GM19099 (cell line): Measurements from ENCODE around the gene TRPC4.

Source experiments
- POLR2A ChIP-seq: IDR thresholded peaks from 3 replicates; pipeline ENCODE4 v1.6.1; 2011; ENCODE audit warnings: low read depth; ENCODE audit not compliant: insufficient read length; ENCODE audit errors: extremely low read depth

Gene TRPC4

DNA sequence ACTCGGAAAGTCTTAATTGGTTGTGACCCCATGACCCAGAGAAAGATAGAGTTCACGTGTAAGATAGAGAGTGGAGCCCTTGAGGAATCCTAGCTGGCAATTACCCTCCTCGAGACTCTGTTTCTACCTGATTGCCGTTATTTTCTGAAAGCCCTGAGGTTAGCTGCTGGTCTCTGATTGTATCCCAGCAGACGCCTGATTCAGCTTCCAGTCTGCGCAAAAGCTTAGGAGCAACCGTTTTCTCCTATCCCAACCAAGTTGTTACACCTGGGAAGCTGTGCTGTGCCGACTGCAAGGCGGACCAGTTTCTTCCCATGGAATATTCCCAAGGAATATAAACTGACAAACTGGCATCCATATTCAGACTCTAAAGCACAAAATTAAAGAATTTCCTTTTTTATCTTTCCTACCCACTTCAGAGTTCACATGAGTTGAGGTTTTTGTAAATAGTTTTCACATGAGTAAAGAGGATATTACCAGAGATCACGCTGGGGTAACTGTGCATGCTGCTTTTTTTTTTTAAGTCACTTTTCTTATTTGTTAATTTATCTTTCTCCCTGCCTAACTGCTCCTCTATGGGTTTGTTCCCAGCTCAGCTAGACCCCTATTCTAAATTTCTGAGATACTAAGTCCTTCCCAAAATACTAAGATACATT lies 1.5 kb upstream of the TRPC4 start:
- TF ChIP-seq POLR2A, result no peak

DNA sequence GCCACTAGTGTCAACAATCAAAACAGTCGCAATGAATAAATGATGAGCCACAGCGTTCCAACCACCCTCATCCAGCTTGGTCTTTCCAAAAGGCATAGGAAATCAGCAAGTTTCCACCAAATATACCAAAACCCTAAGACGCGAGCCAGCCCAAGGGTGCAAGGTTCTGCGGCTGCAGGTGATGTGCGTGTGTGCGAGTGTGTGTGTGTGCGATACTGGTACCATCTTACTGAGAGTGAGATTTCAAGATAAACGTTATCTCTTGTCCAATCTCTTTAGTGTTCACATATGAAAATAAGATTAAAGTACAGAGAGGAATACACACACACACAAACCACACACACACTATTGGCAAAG lies 895 bp upstream of the TRPC4 start:
- TF ChIP-seq POLR2A, result no peak

DNA sequence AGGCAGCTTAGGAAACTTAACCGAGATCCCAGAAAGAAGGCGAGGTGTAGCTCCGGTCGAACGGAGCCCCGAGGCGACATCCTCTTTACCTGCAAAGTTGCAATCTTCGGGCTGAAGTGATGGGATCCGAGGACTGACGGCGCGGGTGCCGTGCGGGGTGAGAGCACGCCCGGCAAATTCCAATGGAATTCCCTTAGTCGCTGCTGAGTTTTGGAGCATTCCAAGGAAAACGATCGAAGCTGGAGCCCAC lies 141 bp downstream of the TRPC4 start:
- TF ChIP-seq POLR2A, result no peak

DNA sequence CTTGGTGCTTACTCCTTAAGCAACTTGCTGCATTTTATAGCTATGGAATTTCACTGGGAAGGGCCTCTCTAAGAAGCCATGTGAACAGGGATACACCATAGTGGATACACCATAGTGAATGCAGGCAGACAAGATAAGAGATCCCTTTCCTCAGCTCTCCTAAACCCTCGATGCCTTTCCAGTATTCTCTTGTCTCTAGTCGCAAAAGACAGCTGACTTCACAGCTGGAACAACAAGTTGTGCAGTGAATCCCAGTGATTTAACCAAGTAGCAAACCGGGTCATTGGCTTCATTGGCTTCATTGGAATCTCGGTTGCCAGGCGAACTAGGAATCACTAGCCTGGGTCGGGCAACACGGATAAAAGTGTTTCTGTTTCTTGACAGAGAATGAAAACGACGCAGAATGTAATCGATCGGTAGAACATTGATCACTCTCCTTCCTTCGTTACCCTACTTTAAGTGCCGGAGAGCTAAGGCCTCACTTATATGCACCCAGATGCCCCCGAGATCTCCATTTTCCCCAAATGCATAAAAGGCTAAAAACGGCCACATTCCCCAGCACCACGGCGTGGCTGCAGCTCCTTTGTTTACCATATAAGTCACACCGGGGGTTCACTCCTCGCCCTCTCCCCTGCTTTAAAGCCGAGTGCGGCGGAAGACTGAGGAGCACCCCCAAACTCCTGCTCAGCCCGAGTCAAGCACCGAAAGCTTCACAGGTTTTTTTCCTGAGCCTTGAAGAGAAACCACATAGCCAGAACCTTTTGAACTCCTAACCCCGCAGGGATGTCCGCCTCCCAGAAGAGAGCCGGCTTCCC lies 674 bp downstream of the TRPC4 start:
- no peak for TF ChIP-seq POLR2A

DNA sequence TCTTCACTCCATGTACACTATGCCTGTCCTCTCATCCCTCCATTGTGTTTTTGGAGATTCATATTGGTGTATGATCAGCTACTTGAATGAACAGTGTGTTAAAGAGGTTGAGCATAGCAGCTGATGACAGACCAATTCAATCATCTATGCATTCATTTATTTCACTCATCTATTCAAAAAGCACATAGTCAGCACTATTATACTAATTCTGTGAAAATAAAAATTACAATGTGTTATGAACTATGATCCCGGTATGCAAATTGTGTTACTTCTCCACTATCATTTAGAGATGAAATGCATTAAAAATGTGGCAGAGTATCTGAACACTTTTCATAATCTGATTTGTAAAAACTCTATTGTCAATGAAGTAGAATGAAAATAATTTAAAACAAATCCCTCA lies 5.9 kb downstream of the TRPC4 start:
- no peak for TF ChIP-seq POLR2A

DNA sequence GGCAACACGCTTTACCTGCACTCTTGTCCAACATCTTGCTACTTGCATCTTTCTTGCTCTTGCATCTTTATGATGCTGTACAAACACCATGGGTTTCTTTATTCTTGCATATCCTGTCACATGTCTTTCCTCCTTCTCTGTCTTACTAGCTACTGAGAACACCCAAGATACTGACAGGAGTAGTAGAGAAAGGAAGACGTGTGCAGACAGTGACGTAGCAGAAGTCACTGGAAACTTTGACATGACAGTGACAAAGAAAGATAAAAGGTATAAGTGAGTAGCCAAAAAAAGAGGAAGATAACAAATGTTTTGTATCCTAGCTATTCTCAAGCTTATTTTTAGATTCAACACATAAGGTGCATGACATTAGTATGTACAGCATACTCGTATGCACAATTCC lies 34.2 kb downstream of the TRPC4 start:
- no peak for TF ChIP-seq POLR2A

DNA sequence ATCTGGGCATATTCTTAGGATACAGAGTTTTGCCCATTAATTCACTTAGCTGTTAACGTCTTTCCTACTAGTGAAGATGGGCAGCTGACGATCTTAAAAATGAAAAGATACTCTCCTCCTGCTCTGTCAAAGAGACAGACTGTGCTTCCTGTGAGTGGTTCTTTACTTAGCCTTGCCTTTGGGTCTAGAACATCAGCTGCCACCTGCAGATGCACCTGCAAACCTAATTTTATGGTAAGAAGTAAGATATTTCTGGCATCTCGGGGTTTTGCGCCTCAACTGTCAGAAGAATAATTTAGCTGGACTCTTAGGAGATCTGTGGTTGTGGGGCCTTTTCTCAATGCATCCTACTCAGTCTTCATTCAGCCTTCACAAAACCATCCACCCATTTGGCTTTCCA lies 36.2 kb downstream of the TRPC4 start:
- TF ChIP-seq POLR2A, result no peak

DNA sequence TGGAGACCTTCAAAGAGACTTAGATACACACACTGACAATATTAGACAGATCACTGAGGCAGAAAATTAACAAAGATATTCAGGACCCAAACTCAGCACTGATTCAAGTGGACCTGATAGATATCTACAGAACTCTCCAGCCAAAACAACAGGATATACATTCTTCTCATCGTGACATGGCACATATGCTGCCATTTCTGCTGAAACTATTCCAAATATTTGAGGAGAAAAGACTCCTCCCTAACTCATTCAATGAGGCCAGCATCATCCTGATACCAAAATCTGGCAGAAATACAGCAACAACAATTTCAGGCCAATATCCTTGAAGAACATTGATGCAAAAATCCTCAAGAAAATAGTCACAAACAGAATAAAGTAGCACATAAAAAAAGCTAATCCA lies 53.3 kb downstream of the TRPC4 start:
- TF ChIP-seq POLR2A, result no peak

DNA sequence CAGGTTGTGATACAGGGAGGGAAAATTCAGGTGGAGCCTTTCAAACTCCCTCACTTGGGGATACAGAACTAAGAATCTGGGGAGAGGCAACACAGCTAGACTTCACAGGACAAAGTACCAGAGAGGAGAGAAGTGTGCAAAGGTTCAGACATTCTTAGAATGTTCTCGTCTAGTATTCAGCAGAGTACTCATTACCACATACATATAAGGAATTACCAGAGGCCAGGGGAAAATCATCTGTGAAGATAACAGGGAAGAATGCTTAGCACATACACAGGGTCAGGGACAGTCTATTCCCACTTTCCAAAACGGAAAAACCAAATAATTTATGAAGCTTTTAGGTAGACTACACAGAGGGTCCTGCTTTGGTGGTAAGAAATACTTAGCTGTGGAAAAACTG lies 58.1 kb downstream of the TRPC4 start:
- TF ChIP-seq POLR2A, result no peak

DNA sequence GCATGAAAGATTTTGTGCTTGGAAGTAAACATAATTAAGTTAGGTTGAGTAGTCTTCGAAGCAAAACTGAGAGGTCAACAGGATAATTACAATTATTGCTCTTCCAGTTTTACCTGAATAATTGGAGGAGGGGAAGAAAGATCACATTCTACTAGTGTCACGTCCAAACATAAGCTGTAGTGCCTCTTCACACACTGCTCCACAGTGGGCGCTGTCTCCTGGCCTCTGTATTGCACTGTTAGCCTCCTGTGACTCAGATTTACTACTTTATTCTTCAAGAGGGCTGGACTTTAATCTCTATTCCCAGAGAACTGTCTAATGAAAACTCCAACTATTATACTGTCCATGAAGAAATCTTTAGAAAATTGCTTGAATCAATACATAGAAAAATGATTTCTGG lies 62.9 kb downstream of the TRPC4 start:
- TF ChIP-seq POLR2A, result no peak

DNA sequence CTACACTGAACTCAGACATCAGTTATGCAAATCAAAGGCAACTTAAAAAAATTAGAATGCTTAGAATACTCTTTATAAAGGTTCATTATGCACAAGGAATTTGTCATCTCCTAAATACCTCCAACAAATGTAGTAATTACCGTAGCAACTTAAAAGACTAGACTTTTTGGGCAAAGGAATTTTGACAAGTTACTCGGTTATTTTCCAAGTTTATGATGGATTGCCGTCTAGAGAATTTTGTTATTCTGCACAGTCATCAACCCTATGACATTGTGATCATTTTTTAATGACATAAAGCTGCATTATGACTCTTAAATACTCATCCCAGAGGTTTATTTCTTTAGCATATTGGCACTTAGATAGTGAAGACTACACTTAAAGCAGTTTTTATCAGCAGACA lies 71.9 kb downstream of the TRPC4 start:
- no peak for TF ChIP-seq POLR2A

DNA sequence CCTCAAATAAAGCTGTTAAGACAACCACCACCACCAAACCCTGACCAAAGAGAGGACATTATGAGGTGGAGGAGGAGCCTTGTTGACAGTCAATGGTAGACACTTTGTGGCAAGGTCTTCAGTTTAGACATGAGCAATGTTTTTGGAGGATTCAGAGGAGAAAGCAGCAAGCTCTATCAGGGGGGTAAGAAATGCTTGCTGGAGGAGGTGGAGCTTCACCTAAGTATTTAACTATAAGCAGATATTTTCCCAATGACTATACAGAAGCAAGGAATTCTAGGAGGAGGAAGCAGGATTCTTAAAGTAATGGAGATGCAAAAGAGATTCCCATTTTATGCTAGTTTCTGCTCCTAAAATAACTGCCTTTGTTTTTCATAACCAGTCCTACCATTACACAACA lies 74.2 kb downstream of the TRPC4 start:
- no peak for TF ChIP-seq POLR2A

DNA sequence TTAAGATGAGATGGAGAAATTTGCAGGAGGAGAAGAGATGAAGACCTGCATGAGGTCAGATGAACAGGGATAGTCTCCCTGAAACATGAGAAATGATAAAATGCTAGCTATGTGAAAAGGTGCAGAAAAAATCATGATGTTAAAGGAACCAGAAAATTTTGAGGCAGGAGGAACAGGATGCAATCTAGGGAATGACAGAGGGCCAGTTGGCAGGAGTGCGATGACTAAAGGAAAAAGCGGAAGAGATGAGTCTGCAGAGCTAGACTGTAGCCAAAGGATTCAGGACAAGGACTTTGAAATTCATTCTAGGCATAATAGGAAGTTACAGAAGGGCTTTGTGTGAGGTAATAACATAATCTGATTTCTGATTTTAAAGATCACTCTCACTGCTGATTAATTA lies 77.9 kb downstream of the TRPC4 start:
- no peak for TF ChIP-seq POLR2A

DNA sequence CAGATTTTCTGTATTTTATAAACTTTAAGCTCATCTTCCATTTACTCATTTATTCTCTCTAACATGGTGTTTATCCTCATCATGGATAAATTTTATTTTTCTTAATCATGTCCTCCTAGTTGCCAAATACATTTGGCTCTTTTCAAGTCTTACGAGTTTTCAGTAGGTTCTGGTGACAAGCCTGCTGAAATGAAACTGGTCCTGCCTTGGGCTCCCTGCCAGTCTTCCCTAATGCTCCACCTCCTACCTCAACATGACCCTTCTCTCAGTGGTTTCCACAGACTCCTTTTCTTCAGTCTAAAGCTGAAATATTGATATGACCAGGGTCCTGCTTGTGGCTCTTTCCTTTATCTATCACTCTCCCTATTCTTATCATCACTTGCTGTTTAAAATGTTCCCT lies 81.2 kb downstream of the TRPC4 start:
- TF ChIP-seq POLR2A, result no peak

DNA sequence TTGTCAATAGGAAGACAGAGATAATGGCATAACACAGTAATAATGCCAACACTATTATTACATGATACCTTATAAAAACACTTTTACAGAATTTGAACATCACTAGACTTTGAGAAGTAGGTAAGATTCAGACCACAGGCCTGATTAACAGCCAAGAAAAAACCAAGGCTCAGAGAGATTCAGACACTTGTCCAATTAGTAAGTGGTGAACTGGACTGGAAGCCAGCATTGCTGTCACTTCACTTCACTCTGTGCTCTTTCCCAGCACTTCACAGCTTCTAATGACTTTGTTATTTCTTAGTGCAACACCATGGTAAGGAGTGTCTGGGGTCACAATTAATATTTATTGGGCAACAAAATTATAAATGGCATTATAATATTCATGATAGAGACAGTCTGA lies 91.9 kb downstream of the TRPC4 start:
- no peak for TF ChIP-seq POLR2A

DNA sequence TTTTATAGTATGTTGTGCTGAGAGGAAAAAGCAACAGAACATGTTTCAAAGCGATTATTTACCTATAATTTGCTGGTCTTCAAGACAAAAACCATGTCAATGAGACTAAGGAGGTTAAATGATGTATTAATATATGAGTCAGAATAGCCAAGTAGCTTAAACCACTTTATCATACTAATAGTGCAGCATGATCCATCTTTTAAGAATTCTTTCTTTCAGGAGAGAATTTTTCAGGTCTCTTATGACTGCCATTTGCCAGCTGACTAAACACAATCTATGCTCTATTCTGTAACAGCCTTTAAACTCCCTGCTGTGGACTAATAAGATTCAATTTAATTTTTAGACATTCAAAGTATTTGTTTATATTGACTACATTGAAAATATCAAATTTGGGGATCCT lies 93.7 kb downstream of the TRPC4 start:
- TF ChIP-seq POLR2A, result no peak

DNA sequence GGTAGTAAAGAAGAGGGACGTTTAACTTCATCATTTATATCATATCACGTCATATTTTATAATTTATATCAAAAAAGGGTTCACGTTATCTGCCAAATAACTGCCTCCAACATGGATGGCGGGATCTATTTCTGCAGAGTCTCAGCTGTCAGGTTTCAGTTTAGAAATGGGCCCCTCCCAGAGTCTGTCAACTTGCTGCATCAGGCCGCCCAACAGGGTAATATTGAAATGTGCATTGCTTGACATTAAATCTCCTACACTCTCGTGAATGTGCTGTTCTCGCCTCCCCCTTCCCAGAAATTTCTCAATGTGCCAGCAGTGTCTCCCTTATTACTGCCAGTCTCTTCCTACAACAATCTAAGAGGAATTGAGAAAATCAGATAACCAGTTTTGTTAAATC lies 96.9 kb downstream of the TRPC4 start:
- no peak for TF ChIP-seq POLR2A
